Stimulated activated CD8-positive, alpha-beta memory T cell treated with anti-CD3 and anti-CD28 coated beads, Interleukin-4, amount 100 ng/mL, for 1 hour (primary cell): ENCODE measurements around the gene UPK3B.
"Not testable (repeated sequence)": the region's sequence is repeated elsewhere in the genome, so short reads cannot be mapped to it uniquely, and the experiment has no call there.

Experiments
- DNase-seq, 2 donors: peaks; one replicate each; pipeline ENCODE4 v3.0.0-alpha.2; 2020; ENCODE audit warnings: low read depth in 2 of 2, low spot score in 1 of 2

The UPK3B gene

DNA sequence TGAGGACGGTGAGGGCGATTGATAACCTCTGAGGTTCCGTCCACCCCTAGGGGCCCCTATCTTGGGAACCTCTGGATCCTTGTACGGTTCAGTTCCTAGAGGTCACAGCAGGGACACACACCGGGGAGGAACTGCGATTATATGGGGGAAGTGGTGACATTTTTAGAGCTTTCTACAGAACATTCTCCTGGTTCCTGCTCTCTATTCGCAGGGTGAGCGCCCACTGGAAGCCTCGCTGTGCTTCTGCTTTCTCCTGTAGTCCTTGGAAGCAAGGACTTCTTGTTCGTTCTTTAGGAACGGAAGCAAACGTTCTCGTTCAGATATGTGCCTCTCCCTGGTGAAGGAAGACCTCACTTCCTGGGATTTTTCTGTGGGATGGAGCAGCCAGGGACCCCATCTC is 22.4 kb upstream of the UPK3B start:
- not testable (repeated sequence) for DNase-seq

DNA sequence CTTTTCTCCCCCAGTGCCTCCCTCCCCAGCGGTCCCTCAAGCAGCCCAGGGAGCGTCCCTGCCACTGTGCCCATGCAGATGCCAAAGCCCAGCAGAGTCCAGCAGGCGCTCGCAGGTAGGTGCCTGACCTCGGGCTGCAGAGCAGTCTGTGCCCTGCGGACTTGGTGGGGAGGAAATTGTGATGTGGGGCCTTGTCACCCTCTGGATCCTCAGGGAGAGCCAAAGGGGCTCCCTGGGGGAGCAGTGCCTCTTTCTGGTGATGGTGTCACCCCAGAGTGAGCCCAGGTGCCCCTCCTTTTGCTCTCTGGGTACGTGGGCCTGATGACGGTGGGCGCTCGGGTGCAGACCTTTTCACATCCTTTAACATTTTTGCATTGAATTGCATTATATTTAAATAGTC is 18.2 kb upstream of the UPK3B start:
- not testable (repeated sequence) for DNase-seq

DNA sequence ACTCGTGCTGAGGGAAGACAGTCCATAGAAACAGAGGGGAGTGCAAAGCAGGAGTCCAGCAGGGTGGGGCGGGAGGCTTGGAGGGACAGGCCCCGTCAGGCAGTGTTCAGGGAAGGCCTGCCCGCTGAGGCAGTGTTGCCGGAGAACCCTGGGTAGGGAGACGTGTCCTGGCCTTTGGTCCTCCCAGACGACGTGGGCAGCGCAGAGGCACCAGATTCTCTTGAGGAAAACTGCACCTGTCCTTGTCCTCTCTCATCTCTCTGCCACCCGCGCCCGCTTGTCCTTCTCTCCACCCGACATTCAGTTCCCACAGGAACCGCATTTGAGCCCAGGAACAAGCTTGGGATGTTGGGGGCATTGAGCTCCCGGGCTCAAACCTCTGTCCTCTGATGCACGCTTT is 14.6 kb upstream of the UPK3B start:
- DNase-seq: not testable (repeated sequence)

DNA sequence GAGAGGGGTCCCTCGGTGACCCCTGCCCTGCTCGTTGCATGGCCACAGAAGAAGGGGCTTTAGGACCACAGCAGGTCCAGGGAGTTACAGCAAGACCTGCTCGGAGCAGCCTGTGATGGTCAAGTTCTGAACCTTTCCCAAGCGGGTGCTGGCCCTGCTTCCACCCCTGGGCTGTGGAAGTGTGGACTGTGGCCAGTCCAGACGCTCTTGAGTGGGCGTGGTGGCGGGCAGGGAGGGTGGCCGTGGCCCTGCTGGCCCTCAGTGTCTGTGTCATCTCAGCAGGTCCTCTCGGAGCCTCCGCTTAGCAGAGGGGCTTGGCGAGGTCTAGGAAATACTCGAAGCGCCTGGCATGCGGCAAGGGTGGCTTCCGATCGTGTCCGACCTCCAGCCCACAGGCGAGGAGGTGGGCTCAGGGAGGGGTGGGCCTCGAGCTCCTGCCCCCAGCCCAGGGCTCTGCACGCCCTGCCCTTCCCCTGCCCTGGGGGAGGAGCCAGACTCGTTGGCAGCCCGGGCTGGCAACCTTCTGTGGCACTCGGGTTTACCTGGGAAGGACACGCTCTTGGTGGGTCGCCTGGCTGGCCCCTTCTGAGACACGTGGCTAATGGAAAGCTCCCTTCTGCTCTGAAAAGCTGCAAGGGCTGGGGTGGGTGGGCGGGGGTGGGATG is 12.3 kb upstream of the UPK3B start:
- DNase-seq: not testable (repeated sequence)

DNA sequence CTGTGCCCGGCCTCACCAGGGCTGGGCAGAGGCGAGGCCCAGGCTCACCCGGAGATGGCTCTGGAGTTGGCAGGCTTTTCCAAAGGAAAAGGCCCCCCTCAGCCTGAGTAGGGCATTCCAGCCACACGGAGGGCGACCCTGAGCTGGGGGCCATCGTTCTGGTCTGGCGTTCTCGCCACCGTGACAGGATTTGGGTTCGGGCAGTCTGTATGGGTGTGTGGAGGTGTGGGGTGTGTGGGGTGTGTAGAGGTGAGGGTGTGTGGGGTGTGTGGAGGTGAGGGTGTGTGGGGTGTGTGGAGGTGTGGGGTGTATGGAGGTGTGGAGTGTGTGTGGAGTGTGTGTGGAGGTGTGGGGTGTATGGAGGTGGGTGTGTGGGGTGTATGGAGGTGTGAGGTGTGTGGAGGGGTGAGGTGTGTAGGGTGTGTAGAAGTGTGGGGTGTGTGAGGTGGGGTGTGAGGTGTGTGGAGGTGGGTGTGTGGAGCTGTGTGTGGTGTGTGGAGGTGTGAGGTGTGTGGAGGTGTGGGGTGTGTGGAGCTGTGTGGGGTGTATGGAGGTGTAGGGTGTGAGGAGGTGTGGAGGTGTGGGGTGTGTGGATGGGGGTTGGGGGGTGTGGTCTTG is 11.7 kb upstream of the UPK3B start:
- DNase-seq: not testable (repeated sequence)

DNA sequence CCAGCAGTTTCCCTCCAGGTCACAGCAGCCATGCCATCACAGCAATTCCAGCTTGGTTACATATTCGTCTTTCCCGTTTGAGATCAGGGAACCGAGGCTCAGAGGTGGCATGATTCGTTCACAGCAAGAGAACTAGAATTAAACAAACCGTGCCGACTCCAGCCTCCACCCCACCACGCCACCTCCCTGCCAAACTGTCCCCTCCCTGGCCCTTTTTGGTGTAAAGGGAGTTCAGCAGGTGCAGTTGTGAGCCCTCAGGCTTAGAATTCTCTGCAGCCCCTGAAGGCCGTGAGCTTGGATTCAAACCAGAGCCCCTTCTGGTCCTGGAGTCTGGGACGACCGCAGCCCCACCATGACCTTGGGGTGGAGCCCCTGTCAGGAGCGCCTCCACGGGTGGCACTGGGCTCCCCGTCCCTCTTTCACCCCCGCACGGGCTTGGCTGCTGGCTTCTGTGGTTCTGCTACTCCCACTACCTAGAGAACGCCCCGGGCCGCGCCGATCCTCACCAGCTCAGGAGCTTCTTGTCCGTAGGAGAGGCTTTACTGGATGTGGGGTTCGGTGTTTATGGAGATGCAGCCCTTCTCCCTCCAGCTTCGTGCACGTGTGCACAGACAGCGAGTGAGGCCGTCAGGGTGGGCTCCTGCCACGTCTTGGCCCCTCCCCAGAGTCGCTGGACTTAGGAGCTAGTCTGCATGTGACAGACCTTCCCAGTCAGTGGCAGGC is 11.0 kb upstream of the UPK3B start:
- not testable (repeated sequence) for DNase-seq

DNA sequence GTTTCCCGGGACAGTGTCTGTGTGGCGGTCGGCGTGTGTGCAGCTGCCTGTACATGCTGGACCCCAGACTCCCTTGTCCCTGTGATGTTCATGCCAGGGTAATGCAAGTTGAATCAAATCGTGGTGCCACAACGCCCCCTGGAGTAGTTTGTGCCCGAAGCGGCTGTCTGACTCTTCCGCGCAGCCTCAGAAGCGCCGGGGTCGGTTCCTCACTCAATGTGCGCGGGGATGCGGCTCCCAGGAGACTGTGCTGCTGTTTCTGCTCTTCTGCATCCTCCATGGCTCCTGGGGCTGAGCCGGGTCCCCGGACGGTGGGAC is 10.5 kb upstream of the UPK3B start:
- not testable (repeated sequence) for DNase-seq

DNA sequence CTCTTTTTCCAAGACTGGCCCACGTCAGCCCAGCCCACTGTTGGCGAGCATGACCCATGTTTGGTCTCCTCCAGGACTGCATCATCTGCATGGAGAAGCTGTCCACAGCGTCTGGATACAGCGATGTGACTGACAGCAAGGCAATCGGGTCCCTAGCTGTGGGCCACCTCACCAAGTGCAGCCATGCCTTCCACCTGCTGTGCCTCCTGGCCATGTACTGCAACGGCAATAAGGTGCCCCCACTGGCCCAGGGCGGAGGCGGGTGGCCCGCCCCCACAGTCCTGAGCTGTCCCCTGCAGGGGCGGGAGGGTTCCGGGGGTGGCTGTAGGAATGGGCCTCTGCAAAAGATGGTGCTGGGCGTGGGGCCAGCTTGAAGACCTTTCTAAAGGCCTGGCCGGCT is 8.1 kb upstream of the UPK3B start:
- DNase-seq: not testable (repeated sequence)

DNA sequence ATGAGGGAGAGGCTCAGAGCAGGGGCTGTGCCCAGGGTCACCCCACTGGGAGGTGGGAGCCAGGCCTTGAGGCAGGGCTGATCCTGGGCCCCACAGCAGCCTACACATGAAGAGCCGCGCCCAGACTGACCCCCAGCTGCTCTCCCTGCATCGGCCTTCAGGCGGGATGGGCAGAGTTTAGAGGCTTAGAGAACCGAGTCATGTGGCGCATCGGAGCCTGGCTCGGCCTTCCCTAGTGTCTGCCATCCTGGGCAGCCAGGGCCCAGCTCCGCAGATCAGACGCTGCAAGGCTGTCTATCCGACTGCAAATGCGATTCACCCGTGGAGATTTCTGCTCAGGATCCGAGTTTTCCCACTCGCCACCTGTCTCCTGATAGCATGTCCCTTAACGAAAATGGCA is 7.5 kb upstream of the UPK3B start:
- DNase-seq: not testable (repeated sequence)

DNA sequence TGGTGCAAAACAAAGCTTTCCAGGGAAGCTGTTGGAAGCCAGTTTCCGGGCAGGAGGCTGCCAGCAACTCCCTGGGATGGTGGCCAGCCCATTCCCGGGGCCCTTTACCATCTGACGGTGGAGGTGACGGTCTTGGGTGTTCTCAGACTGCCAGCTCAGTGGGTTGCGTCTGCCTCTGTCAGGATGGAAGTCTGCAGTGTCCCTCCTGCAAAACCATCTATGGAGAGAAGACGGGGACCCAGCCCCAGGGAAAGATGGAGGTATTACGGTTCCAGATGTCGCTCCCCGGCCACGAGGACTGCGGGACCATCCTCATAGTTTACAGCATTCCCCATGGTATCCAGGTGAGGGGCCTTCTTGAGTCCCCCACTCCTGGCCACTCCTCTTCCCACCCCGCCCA is 7.1 kb upstream of the UPK3B start:
- not testable (repeated sequence) for DNase-seq

DNA sequence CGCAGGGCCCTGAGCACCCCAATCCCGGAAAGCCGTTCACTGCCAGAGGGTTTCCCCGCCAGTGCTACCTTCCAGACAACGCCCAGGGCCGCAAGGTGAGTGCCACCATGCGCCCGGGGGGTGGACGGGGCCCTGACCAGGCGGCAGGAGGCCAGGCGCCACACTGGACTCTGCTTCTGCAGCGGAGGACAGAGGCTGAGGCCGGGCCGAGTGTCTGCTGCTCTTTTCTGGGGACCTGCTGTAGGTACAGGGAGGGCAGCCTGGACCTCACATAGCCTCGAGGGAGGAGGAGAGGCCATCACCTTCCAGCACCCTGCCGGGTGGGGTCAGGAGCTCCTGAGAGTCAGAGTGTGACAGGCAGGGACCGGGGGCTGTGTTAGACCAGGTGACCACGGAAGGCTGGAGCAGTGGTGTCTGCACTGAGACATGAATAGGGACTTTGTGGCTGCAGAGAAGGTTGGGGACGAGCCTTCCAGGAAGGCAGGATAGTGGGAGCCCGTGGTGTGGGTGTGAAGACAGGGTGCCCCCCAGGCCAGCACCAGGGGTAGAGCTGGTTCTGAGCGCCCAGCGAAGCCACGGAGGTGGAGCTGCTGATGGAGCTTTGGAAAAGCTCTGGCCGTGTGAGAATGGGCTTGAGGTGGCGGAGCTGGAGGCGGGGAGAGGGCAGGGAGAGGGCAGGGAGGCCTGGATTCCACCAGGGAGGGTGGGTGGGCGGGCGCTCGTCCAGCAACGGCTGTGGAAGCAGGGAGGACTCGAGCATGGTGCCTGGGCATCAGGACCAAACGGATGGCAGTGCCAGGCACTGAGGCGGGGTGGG is 5.8 kb upstream of the UPK3B start:
- not testable (repeated sequence) for DNase-seq

DNA sequence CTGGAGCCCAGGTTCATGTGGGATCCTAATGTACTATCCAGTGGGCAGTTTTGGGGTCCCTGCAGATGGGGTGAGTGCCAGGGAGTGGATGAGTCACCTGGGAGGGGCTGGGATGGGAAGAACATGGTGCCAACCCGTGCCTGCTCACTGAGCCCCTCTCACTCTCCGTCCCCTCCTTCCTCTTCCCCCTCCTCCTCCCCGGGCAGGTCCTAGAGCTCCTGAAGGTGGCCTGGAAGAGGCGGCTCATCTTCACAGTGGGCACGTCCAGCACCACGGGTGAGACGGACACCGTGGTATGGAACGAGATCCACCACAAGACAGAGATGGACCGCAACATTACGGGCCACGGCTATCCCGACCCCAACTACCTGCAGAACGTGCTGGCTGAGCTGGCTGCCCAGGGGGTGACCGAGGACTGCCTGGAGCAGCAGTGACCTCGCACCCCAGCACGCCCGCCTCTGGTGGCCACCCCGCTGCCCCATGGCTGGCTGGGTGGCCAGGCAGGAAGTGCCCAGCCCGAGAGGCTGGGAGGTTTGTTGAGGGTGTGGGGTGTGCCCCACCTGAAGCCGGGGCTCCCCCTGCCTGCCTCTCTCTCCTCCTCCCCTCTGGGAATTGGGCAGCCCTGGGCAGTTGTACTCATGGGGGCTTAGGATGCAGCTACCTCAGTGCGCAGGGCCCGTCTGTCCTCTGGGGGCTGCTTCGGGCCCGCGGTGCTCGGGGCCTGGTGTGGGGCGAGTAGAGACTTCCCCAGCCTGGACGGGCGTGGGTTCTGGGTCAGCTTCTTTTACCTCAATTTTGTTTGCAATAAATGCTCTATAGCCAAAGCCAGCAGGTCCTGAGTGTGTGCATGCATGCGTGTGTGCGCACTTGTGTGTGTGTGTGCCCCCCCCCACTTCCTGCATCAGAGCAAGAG is 4.9 kb upstream of the UPK3B start:
- DNase-seq: no peak

DNA sequence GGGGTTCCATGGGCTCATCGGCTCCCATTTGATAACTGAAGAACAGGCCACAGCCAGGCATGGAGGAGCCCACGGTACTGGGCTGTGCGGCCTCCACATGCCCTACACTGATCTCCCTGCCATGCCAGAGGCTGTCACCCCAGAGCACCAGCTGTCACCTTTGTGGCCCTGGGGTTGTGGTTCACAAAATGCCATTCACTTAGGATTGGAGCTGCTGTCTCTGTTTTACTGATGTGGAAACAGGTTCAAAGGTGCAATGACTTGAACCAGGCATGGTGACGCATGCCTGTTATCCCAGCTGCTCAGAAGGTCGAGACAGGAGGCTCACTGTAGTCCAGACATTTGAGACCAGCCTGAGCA is 4.3 kb upstream of the UPK3B start:
- DNase-seq: no peak

DNA sequence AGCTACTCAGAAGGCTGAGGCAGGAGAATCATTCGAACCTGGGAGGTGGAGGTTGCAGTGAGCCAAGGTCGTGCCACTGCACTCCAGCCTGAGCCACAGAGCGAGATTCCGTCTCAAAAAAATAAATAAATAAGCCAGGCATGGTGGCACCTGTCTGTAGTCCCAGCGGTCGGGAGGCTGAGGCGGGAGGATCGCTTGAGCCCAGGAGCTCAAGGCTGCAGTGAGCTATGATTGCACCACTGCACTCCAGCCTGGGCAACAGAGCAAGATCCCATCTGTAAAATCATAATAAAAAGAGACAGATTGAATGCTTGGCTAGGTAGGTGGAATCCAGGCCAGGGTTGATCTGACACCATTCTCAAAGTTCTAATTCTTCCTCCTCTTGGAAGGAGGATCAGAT is 3.7 kb upstream of the UPK3B start:
- not testable (repeated sequence) for DNase-seq

DNA sequence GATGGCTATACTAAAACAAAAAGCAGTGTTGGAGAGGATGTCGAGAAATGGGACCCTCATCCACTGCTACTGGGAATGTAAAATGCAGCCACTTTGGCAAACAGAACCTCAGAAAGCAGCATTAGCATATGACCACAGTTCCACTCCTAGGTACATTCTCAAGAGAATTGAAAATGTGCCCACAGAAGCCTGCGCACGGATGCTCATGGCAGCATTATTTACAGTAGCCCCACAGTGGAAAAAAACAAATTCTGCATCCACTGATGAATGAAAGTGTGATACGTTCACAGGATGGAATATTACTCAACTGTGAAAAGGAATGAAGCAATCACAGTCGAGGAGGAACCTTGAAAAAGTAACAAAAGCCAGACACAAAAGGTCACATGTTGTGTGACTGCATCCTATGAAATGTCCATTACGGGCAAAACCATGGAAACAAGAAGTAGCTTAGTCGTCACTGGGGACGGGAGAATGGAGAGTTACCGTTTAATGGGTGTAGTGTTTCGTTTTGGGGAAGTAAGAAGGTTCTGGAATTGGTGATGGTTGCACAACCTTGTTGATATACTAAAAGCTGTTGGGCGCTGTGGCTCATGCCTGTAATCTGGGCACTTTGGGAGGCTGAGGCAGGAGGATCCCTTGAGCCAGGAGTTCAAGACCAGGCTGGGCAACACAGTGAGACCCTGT is 2.5 kb upstream of the UPK3B start:
- DNase-seq: no peak

DNA sequence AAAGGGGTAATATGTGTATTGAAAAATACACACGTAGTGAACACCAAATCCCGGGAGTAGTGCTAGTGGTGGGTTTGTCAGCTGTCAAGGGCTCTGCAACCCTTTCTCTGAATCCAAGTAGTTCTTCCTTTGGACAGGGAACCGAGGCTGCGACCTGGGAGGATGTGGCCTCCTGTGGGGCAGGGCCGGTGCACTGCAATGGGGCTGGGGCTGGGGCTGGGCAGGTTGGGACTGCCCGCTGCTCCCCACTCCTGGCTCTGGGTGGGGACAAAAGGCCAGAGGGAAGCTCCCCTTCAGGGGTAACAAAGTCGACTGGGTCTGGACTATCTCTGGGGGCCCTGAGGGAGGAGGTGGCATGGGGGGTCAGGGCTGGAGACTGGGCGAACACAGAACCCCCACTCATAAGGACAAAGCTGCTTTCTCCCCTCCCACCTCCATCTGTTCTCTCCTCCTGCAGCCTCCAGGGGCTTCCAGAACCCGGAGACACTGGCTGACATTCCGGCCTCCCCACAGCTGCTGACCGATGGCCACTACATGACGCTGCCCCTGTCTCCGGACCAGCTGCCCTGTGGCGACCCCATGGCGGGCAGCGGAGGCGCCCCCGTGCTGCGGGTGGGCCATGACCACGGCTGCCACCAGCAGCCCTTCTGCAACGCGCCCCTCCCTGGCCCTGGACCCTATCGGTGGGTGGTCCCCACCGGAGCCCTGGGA is 1.0 kb downstream of the UPK3B start:
- DNase-seq: not testable (repeated sequence)

DNA sequence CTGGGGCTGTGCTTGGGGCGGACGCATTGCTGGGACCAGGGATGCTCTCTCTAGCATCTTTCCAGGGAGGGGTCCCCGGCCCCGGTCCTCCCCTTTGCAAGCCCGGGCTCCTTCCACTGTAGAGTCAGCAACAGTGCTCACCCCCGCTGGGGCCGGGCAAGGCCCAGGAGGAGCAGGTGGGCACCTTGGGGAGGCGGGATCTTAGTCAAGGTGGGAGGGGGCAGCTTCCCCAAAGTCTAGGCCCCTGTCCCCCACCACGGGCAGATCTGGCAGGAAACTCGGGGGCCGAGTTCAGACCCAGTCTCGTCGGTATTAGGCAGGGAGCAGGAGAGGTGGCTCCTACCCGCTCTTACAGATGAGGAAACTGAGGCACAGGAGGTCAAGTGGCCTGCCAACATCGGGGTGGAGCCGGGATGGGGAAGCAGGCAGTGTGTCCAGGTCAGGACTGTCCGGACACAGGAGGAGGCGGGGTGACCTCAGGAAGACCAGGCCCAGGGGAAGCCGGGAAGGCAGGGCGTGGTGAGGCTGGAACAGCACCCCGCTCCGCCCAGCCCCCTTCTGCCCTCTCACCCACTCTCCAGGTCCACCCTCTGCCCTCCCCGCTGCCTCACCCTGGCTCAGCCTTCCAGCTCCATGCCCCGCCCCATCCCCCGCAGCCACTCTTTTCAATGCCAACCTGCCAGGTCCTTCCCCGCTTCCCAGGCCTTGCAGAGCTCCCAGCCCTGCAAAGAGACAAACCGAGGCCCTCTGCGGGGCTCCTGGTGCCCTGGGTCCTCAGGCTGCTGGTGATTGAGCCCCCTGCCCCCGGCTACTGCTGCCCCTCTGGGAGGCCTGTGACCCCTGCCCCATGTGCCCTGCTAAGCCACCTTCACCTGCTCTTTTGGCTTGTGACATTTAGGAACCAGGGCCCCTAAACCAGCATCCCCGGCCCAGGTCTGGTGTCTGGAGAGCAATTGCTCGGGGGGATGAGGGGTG is 1.8 kb downstream of the UPK3B start:
- not testable (repeated sequence) for DNase-seq
